ENCODE measurements around the gene COQ4. TPM values are rescaled to one million over a fixed set of nuclear protein-coding genes. Genes with fewer than 3 reads are reported as not detected.
"Not testable (repeated sequence)": the region's sequence is repeated elsewhere in the genome, so short reads cannot be mapped to it uniquely, and the experiment has no call there.

The COQ4 gene
- total RNA-seq, 1 donor: 34.9 TPM

DNA sequence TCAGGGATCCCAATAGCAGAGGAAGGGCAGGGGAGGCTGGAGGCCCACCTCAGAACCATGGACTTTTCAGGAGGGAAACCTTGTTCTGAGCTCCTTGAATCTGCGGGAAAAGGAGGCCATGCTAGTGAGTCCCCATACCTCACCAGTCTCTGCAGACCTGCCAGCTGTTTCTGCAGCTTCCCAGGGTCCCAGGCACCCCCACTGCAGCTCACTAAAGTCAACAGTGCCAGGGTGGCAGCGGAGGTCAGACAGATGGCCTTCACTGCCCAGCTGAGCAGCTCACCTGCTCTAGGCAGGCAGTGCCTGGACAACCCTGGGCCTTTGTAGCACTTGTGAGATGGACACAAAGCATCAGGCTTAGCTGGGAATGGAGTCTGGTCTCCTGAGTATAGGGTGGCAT, 13.3 kb downstream of the COQ4 start:
- no peak for DNase-seq (ENCODE audit: low read depth)
- TF ChIP-seq, protein P1, sequence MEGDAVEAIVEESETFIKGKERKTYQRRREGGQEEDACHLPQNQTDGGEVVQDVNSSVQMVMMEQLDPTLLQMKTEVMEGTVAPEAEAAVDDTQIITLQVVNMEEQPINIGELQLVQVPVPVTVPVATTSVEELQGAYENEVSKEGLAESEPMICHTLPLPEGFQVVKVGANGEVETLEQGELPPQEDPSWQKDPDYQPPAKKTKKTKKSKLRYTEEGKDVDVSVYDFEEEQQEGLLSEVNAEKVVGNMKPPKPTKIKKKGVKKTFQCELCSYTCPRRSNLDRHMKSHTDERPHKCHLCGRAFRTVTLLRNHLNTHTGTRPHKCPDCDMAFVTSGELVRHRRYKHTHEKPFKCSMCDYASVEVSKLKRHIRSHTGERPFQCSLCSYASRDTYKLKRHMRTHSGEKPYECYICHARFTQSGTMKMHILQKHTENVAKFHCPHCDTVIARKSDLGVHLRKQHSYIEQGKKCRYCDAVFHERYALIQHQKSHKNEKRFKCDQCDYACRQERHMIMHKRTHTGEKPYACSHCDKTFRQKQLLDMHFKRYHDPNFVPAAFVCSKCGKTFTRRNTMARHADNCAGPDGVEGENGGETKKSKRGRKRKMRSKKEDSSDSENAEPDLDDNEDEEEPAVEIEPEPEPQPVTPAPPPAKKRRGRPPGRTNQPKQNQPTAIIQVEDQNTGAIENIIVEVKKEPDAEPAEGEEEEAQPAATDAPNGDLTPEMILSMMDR (IDR thresholded peaks at IDR 0.05; ENCODE audit: insufficient read depth, low read length): no peak
- no peak overlapping the region for H3K4me3 ChIP-seq (ENCODE audit: low read depth, low read length)

DNA sequence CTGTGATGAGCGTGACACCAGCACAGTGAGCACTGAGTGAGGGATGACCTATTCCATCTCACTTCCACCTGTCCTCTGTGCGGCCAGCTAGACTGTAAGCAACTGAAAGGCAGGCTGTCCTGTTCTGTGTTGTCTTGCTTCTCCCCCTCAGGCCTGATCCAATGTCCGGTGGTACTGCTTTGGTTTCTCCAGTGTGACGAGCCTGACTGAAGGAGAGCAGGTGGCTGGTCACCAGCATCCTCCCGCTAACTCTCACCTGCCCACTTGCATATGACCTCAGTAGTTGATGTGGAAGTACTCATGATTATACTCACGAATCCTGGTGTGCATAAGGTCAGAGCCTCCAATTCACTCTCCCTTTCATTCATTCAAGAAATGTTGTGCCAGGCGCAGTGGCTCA, 15.3 kb downstream of the COQ4 start:
- H3K4me3 ChIP-seq (ENCODE audit: low read depth, low read length): no peak overlapping the region
- no peak for DNase-seq (ENCODE audit: low read depth)
- TF ChIP-seq, protein P1 (IDR thresholded peaks at IDR 0.05; ENCODE audit: insufficient read depth, low read length): no peak

DNA sequence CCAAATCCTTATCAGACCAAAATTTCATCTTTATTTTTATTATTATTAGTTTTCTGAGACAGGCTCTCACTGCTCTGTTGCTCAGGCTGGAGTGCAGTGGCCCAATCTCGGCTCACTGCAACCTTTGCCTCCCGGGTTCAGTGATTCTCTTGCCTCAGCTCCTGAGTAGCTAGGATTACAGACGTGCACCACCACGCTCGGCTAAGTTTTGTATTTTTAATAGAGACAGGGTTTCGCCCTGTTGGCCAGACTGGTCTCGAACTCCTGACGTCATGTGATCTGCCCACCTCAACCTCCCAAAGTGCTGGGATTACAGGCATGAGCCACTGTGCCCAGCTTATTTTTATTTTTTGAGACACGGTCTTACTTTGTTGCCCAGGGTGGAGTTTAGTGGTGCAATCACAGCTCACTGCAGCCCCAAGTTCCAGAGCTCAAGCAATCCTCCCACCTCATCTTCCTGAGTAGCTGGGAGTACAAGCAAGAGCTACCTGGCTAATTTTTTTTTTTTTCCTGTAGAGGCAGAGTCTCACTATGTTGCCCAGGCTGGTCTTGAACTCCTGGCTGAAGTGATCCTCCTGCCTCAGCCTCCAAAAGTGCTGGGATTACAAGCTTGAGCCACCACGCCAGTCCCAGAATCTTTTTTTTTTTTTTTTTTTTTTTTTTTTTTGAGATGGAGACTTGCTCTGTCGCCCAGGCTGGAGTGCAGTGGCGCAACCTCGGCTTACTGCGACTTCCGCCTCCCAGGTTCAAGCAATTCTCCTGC, 16.4 kb downstream of the COQ4 start:
- not testable (repeated sequence) for H3K4me3 ChIP-seq (ENCODE audit: low read depth, low read length); DNase-seq (ENCODE audit: low read depth)

DNA sequence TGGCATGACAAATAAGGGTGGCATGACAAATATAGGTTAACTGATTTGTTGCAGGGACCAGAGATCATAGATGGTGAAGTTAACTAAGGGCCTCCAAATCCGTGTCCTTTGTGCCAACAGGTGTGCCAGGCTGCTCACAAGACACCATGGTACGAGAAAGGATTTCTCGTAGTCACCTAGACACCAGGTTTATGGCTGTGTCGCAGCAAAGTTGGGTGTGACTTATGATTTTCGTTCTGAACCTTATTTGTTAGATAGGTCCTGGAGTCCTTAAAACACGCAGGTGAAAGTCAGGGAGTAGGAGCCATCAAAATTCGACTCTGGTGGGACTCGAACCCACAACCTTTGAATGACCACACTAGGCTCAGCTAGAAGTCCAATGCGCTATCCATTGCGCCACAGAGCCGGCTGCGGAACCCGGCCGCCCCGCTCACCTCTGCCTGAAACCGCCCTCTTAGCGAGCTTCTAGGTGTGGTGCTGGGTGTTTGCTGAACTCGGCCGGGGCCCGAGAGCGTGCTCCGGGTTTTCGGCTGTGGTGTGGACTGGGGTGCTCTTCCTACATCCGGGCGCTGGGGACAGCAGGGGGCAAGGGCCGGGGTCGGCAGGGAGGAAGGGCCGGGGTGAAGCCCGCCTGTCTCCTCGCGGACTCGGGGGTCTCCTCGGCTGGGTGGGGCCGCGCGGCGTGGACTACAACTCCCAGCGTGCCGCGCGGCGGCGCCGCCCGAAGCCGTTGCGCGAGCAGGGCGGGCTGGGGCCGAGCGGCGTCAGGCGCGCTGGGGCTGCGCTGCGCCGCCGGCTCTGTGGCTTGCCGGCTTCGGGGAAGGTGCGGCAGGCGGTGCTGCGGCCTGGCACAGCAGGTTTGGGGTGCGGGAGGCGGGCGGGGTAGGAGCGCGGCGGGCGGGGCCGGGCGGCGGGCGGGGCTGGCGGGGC, 17.4 kb downstream of the COQ4 start, which contains the start of gene SLC27A4:
Gene SLC27A4, plus strand, starts transcription at position 767 of the 930 bp plus-strand sequence. CDS start 2,606 bp downstream, outside the sequence.
- TF ChIP-seq, protein P1 (IDR thresholded peaks at IDR 0.05; ENCODE audit: insufficient read depth, low read length): no peak
- H3K4me3 ChIP-seq (ENCODE audit: low read depth, low read length): peak within 1 kb of the TSS; percentile 80
- peak; percentile 60 for DNase-seq (ENCODE audit: low read depth)

DNA sequence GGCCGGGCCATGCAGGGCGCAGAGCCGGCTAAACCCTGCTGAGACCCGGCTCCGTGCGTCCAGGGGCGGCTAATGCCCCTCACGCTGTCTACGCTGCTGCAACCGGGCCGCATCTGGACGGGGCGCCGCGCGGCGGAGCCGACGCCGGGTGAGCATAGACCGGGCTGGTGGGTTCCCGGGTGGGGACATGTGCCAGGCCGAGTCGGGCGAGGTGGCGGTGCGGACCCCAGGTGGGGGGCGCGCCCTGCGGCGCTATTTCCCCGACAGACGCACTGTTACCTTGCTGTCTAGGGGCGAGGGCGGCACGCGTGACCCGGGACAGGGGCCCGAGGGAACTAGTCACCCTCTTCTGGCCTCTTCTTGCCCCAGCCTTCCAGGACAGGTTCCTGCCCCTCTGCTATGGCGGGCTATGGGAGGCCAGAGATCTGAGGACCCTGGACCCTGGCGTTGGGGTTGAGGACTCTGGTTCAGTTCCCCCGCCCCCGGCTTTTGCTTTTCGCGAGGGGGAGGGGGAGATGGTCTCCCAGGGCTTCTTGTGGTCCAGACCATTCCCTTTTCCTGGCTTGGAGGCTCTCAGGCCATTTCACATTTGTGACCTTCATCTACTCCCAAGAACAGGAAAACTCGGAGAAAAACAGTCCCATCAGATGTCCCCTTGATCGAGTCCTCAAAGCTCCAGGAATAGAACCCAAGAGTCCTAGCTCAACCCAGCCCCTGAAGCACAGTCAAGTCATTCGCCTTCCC, 18.2 kb downstream of the COQ4 start:
- no peak for DNase-seq (ENCODE audit: low read depth)
- H3K4me3 ChIP-seq (ENCODE audit: low read depth, low read length): peak overlapping the region; percentile 80
- TF ChIP-seq, protein P1 (IDR thresholded peaks at IDR 0.05; ENCODE audit: insufficient read depth, low read length): no peak

DNA sequence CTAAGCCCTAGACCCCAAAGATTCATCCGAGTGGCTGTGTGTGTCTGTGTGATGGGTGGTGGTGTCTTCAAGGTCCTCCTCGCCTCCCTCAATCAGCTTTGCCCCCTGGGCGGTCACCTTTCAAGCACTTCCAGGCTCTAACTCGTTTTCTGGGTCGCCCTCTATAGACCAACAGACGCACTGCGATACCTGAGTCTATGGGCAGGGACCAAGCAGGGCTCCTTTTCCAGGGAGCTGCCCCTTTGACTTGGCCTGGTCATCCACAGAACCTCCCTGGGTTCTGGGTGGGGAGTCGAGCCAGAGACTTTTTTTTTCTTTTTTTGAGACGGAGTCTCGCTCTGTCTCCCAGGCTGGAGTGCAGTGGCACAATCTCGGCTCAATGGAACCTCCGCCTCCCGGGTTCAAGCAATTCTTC, 18.8 kb downstream of the COQ4 start:
- peak overlapping the region; percentile 80 for H3K4me3 ChIP-seq (ENCODE audit: low read depth, low read length)
- TF ChIP-seq, protein P1 (IDR thresholded peaks at IDR 0.05; ENCODE audit: insufficient read depth, low read length): peak; percentile 79
- peak; percentile 65 for DNase-seq (ENCODE audit: low read depth)

All from fibroblast of the aortic adventitia (primary cell).